Kidney (tissue), 14 donors: ENCODE results near the gene CFHR5. TPM values are rescaled to one million over a fixed set of nuclear protein-coding genes. Genes with fewer than 3 reads are reported as not detected.

Experiments used
- DNase-seq, 5 donors: peaks; one replicate each; pipeline ENCODE4 v3.0.0-alpha.2; 2013 to 2020
- FAIRE-seq: peaks from 2 replicates; lab custom pipeline; 2012; peaks lifted over from hg19 to GRCh38; lab: Jason Lieb, UNC
- H3K27ac ChIP-seq, 2 donors: one replicate each; pipeline ENCODE4 v1.7.0; 2013; ENCODE audit warnings: low read depth in 2 of 2, low read length in 2 of 2, inconsistent platforms in 1 of 2
- H3K27me3 ChIP-seq: one replicate; pipeline ENCODE4 v1.7.1; 2013; ENCODE audit warnings: low read length, inconsistent platforms; ENCODE audit not compliant: control insufficient read depth, insufficient read depth
- H3K36me3 ChIP-seq, 3 donors: one replicate each; pipeline versions ENCODE4 v1.7.0 to v1.7.1; 2013; ENCODE audit warnings: low read length in 3 of 3, control low read depth in 1 of 3, inconsistent platforms in 1 of 3; ENCODE audit not compliant: insufficient read depth in 3 of 3, control insufficient read depth in 2 of 3
- H3K4me1 ChIP-seq, 3 donors: one replicate each; pipeline versions ENCODE4 v1.7.0 to v1.7.1; 2013; ENCODE audit warnings: low read length in 3 of 3, inconsistent platforms in 1 of 3, low read depth in 1 of 3; ENCODE audit not compliant: control insufficient read depth in 2 of 3, insufficient read depth in 2 of 3
- H3K4me3 ChIP-seq, 3 donors: one replicate each; pipeline versions ENCODE4 v1.7.0 to v1.8.1; 2013; ENCODE audit warnings: low read length in 3 of 3, control low read depth in 1 of 3, inconsistent platforms in 1 of 3
- H3K9ac ChIP-seq, 3 donors: one replicate each; pipeline versions ENCODE4 v1.7.0 to v1.7.1; 2013; ENCODE audit warnings: low read length in 3 of 3, control low read depth in 1 of 3, inconsistent platforms in 1 of 3
- H3K9me3 ChIP-seq, 3 donors: one replicate each; pipeline versions ENCODE4 v1.7.0 to v1.7.1; 2013; ENCODE audit warnings: low read length in 3 of 3, control low read depth in 1 of 3, inconsistent platforms in 1 of 3; ENCODE audit not compliant: control insufficient read depth in 2 of 3, insufficient read depth in 1 of 3
- intact Hi-C: fragments of 100-400 bp; cut with DNase I; formaldehyde crosslinking; loops from one replicate; pipeline ENCODE4 v1.11.1; 2022
- polyA plus RNA-seq: library from polyadenylated mRNA; stranded (reverse); fragments of 350-450 nt; fragmentation: Illumina TruSeq; extraction: RNeasy Lipid Tissue Mini Kit (QIAGEN cat#74804); gene quantifications from one replicate; pipeline ENCODE4 v1.2.3, GENCODE V29; 2014; ENCODE audit warnings: low read depth, low replicate concordance; ENCODE audit not compliant: insufficient read depth
- total RNA-seq: library from RNA; stranded (reverse); fragmentation: NEBNext Ultra II Directional; extraction: Animal tissue kit (Norgen Biotek cat#: 25700); gene quantifications from one replicate; pipeline ENCODE4 v1.2.1, GENCODE V29; 2021
- TF ChIP-seq, protein P1 (sequence below): IDR thresholded peaks from 3 replicates; pipeline ENCODE4 v1.5.1; 2012; ENCODE audit warnings: mild to moderate bottlenecking, moderate library complexity, borderline replicate concordance; ENCODE audit not compliant: insufficient read depth; ENCODE audit errors: extremely low read depth
- donor health status: control.
- donor health status: control.
- donor health status: control.
- donor health status: control.
- donor health status: control.
- donor health status: DM: yes; HTN: yes; CAD: no.
- donor health status: Normal renal cell carcinoma (clear cell type).

CFHR5 gene
- total and polyA plus RNA-seq, 2 donors from 2014 or later = not detected

DNA sequence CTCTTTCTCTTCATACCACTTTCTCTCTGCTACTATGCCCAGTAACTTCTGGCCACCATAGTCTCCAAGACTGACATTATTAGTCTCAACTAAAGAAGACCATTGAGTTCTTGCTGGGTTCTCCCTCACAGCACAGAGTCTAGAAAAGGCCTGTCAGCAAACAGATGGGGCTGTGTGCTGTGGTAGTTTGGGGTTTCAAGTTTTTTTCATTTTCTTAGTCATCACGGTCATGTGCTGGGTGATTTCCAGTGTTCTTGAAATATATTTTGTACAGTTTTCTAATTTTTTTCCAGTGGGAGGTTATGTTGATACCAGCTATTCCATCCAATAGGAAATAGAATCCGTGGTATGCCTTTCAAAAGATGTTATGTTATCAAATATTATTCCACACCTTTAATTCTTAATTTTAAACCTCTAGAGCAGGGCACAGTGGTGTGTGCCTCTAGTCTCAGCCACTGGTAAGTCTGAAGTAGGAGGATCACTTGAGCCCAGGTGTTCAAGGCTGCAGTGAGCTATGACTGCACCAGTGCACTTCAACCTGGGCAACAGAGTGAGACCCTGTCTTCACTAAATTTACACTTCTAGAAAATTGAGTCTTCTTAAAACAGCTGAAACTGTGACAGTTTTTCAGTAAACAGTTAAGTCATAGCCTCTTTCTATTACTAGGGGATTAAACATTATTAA is 25.5 kb upstream of the CFHR5 start:
- Histone ChIP-seq H3K9me3 (no peaks in the 10 kb centered on the region), H3K36me3 (no peaks in the 10 kb centered on the region), H3K27ac (no peak overlapping the region), H3K4me3 (no peak overlapping the region), H3K27me3 (no peaks in the 10 kb centered on the region), H3K4me1 (no peaks in the 10 kb centered on the region), H3K9ac (no peak overlapping the region)
- FAIRE-seq (no peak), DNase-seq (no peak)
- TF ChIP-seq, protein P1, sequence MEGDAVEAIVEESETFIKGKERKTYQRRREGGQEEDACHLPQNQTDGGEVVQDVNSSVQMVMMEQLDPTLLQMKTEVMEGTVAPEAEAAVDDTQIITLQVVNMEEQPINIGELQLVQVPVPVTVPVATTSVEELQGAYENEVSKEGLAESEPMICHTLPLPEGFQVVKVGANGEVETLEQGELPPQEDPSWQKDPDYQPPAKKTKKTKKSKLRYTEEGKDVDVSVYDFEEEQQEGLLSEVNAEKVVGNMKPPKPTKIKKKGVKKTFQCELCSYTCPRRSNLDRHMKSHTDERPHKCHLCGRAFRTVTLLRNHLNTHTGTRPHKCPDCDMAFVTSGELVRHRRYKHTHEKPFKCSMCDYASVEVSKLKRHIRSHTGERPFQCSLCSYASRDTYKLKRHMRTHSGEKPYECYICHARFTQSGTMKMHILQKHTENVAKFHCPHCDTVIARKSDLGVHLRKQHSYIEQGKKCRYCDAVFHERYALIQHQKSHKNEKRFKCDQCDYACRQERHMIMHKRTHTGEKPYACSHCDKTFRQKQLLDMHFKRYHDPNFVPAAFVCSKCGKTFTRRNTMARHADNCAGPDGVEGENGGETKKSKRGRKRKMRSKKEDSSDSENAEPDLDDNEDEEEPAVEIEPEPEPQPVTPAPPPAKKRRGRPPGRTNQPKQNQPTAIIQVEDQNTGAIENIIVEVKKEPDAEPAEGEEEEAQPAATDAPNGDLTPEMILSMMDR = no peak
- intact Hi-C loops = no loop called here

DNA sequence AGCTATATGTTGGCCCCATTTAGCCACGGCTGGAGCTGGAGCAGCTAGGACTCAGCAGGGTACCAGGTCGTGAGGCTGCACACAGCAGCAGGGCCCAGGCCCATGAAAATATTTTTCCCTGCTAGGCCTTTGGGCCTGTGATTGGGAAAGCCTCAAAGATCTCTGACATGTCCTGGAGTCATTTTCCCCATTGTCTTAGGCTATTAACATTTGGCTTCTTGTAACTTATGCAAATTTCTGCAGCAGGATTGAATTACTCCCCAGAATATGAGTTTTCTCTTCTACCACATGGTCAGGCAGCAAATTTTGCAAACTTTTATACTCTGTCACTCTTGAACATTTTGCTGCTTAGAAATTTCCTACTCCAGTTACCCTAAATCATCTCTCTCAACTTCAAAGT is 22.6 kb upstream of the CFHR5 start:
- no peaks in the 10 kb centered on the region for H3K36me3 ChIP-seq
- no peak overlapping the region for H3K9ac ChIP-seq
- TF ChIP-seq, protein P1 = no peak
- FAIRE-seq (no peak), DNase-seq (no peak)
- no peak overlapping the region for H3K27ac ChIP-seq
- intact Hi-C loops = no loop called here
- no peaks in the 10 kb centered on the region for H3K9me3 ChIP-seq
- no peaks in the 10 kb centered on the region for H3K27me3 ChIP-seq
- no peaks in the 10 kb centered on the region for H3K4me1 ChIP-seq
- H3K4me3 ChIP-seq = no peak overlapping the region

DNA sequence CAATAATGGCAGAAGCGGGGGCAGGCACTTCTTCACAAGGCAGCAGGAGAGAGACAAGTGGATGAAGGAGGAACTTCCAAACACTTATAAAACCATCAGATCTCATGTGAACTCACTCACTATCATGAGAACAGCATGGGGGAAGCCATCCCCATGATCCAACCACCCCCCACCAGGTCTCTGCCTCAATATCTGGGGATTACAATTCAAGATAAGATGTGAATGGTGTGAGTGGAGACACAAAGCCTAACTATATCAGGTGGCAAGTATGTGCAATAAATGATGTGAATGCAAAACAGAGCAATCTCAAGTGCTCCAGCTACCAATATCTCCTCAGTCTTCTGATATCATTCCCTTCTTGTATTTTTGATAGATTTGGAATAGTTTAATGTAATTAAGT is 21.4 kb upstream of the CFHR5 start:
- FAIRE-seq = no peak
- intact Hi-C loops = no loop called here

More for the DNA sequence above, 21.4 kb upstream of the CFHR5 start:
- Histone ChIP-seq H3K4me3 (no peak overlapping the region), H3K27me3 (no peaks in the 10 kb centered on the region), H3K27ac (no peak overlapping the region), H3K36me3 (no peaks in the 10 kb centered on the region), H3K9me3 (no peaks in the 10 kb centered on the region), H3K4me1 (no peaks in the 10 kb centered on the region), H3K9ac (no peak overlapping the region)
- no peak for DNase-seq
- TF ChIP-seq, protein P1 = no peak
